KMS-11 (cell line): ENCODE results near the gene CASKIN2.

Experiments
- H2AFZ ChIP-seq: fragments of 200-600 bp; sonication (generic); 2 replicates; pipeline ENCODE4 v1.6.1; 2016; ENCODE audit warnings: antibody characterized with exemption, mixed run types, low read depth
- H3K27ac ChIP-seq: fragments of 200-600 bp; sonication (generic); 2 replicates; pipeline ENCODE4 v1.6.1; 2016; ENCODE audit warnings: mild to moderate bottlenecking, mixed run types
- H3K27me3 ChIP-seq: fragments of 200-600 bp; sonication (generic); 2 replicates; pipeline ENCODE4 v1.6.1; 2017; ENCODE audit warnings: mild to moderate bottlenecking, low read depth, mixed run types, moderate library complexity; ENCODE audit not compliant: insufficient read depth
- H3K36me3 ChIP-seq: fragments of 200-600 bp; sonication (generic); 2 replicates; pipeline ENCODE4 v1.6.1; 2017; ENCODE audit warnings: mild to moderate bottlenecking, mixed run types; ENCODE audit not compliant: insufficient read depth
- H3K4me1 ChIP-seq: fragments of 200-600 bp; sonication (generic); 2 replicates; pipeline ENCODE4 v1.6.1; 2016; ENCODE audit warnings: mild to moderate bottlenecking, low read depth, mixed run types; ENCODE audit not compliant: poor library complexity, severe bottlenecking
- H3K4me2 ChIP-seq: fragments of 200-600 bp; sonication (generic); 2 replicates; pipeline ENCODE4 v1.7.0; 2016; ENCODE audit warnings: mild to moderate bottlenecking, mixed run types
- H3K4me3 ChIP-seq: fragments of 200-600 bp; sonication (generic); IDR thresholded peaks from 2 replicates; pipeline ENCODE4 v1.6.1; 2017; ENCODE audit warnings: low read depth, low read length, mixed read lengths; ENCODE audit not compliant: insufficient read depth
- H3K79me2 ChIP-seq: fragments of 200-600 bp; sonication (generic); 2 replicates; pipeline ENCODE4 v1.6.1; 2016; ENCODE audit warnings: low read depth, mixed run types; ENCODE audit not compliant: insufficient read depth
- H3K9ac ChIP-seq: fragments of 200-600 bp; sonication (generic); 2 replicates; pipeline ENCODE4 v1.6.1; 2016; ENCODE audit warnings: mild to moderate bottlenecking, mixed run types
- H4K20me1 ChIP-seq: fragments of 200-600 bp; sonication (generic); 2 replicates; pipeline ENCODE4 v1.6.1; 2016; ENCODE audit warnings: mild to moderate bottlenecking, mixed run types; ENCODE audit not compliant: insufficient read depth
- CTCF ChIP-seq: fragments of 200-600 bp; sonication (generic); conservative IDR thresholded peaks from 2 replicates; pipeline ENCODE4 v1.6.1; 2017; ENCODE audit warnings: low read depth, mild to moderate bottlenecking, antibody characterized with exemption, low read length, moderate library complexity, mixed read lengths

CASKIN2 gene

GRCh38 chr17:75499313-75500022, 15.9 kb downstream of the CASKIN2 start:
- H3K4me3 ChIP-seq = no peak overlapping the region
- H3K36me3 ChIP-seq = no peaks in the 10 kb centered on the region
- no peak for TF ChIP-seq CTCF

GRCh38 chr17:75498726-75499213, 16.6 kb downstream of the CASKIN2 start:
- H3K27ac ChIP-seq = no peak overlapping the region
- H3K4me1 ChIP-seq = no peaks in the 10 kb centered on the region
- H3K27me3 ChIP-seq = no peaks in the 10 kb centered on the region
- no peaks in the 10 kb centered on the region for H4K20me1 ChIP-seq
- H3K79me2 ChIP-seq = no peaks in the 10 kb centered on the region
- no peak overlapping the region for H3K4me2 ChIP-seq
- H3K36me3 ChIP-seq = no peaks in the 10 kb centered on the region
- H2AFZ ChIP-seq = no peak overlapping the region
- TF ChIP-seq CTCF = no peak
- H3K9ac ChIP-seq = no peak overlapping the region
- H3K4me3 ChIP-seq = no peak overlapping the region

More at GRCh38 chr17:75499313-75500022, 15.9 kb downstream of the CASKIN2 start:
- Histone ChIP-seq H4K20me1 (no peaks in the 10 kb centered on the region), H3K27me3 (no peaks in the 10 kb centered on the region), H3K4me2 (no peak overlapping the region), H3K9ac (no peak overlapping the region), H3K4me1 (no peaks in the 10 kb centered on the region), H3K27ac (no peak overlapping the region), H3K79me2 (no peaks in the 10 kb centered on the region), H2AFZ (no peak overlapping the region)

- H3K9ac ChIP-seq = no peak overlapping the region
- no peaks in the 10 kb centered on the region for H3K4me1 ChIP-seq
- H3K27ac ChIP-seq = no peak overlapping the region
Observed at GRCh38 chr17:75498039-75498725, 17.2 kb downstream of the CASKIN2 start.

GRCh38 chr17:75496005-75496404, 19.3 kb downstream of the CASKIN2 start:
- H3K27me3 ChIP-seq = no peaks in the 10 kb centered on the region
- H4K20me1 ChIP-seq = no peaks in the 10 kb centered on the region
- no peak overlapping the region for H3K9ac ChIP-seq
- no peaks in the 10 kb centered on the region for H3K4me1 ChIP-seq
- no peak overlapping the region for H3K4me2 ChIP-seq
- no peak overlapping the region for H3K4me3 ChIP-seq
- no peak overlapping the region for H3K27ac ChIP-seq
- TF ChIP-seq CTCF = no peak
- no peaks in the 10 kb centered on the region for H3K79me2 ChIP-seq
- H2AFZ ChIP-seq = no peak overlapping the region
- no peaks in the 10 kb centered on the region for H3K36me3 ChIP-seq

More at GRCh38 chr17:75498039-75498725, 17.2 kb downstream of the CASKIN2 start:
- Histone ChIP-seq H3K79me2 (no peaks in the 10 kb centered on the region), H3K4me3 (no peak overlapping the region), H3K36me3 (no peaks in the 10 kb centered on the region), H3K27me3 (no peaks in the 10 kb centered on the region), H3K4me2 (no peak overlapping the region), H2AFZ (no peak overlapping the region), H4K20me1 (no peaks in the 10 kb centered on the region)
- TF ChIP-seq CTCF = no peak
